Head of caudate nucleus (tissue), 42 donors: ENCODE measurements around the gene APOBEC3A.
A peak's percentile ranks its signal among the peaks of the same experiment; 100 is the strongest.
"Not testable (repeated sequence)": the region's sequence is repeated elsewhere in the genome, so short reads cannot be mapped to it uniquely, and the experiment has no call there.

Experiments
- DNase-seq, 42 donors: peaks; one replicate each; pipeline versions ENCODE4 v3.0.0 to v3.0.0-alpha.2; 2020 to 2021; ENCODE audit warnings: mixed read lengths in 7 of 42
- intact Hi-C: fragments of 100-400 bp; cut with DNase I; formaldehyde crosslinking; loops from one replicate; pipeline ENCODE4 v1.15.0; 2022

The APOBEC3A gene

DNA sequence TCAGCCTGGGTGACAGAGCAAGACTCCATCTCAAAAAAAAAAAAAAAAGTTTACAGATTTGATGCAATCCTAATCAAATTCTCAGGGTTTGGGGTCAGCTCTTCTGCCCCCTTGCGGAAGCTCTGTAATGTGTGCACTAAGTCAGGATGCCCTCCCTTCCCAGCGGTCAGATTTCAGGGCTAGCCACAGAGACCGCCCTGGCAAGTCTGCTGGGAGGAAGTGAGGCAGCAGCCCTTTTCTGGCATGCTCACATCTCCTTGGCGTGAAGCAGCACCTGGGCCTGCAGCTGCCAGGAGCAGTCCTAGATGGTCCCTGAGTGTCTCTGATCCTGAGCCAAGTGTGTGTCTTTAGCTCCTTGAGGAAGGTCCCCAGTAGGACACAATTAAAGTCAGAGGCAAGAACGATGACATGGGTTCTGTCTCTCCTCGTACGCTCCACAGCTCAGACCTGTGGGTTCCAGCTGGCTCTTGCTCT lies 45.8 kb downstream of the APOBEC3A start:
- DNase-seq: peak in 41 of 42 donors; percentile 26 to 84 (median 61)
- intact Hi-C loops: loop anchor here (10.0 kb wide), 1 partner anchor 128 kb away; the partner anchor contains the start of gene CBX6

DNA sequence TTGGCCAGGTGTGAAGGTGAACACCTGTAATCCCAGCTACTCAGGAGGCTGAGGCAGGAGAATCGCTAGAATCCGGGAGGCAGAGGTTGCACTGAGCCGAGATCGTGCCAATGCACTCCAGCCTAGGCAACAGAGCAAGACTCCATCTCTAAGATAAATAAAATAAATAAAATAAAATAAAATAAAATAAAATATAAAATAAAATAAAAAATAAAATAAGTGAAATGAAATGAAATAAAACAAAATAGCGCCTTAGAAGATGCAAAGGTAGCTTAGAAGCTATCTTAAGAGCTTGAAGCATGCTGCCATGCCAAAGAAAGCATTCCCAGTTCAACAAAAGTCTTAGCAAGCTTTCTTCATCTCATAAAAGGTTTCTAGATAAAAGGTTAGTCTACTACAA lies 49.8 kb downstream of the APOBEC3A start:
- no peak for DNase-seq
- intact Hi-C loops: loop anchor here (10.0 kb wide), 1 partner anchor 132 kb away; the partner anchor contains the start of gene CBX6

DNA sequence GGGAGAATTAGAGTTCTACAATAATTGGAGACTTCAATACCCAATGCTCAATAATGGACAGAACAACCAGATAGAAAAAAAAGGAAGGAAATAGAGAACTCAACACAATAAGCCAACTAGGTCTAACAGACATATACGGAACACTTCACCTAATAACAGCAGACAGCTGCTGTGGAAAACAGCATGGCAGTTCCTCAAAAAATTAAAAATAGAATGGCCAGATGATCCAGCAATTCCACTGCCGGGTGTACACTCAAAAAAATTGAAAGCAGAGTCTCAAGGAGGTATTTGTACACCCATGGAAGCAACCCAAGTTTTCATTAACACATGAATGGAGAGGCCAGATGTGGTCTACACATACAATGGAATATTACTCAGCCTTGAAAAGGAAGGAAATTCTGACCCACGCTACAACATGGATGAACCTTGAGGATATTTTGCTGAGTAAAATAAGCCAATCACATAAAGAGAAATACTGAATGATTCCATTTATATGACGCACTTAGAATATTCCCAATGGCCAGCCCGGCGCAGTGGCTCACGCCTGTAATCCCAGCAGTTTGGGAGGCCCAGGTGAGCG lies 51.0 kb downstream of the APOBEC3A start:
- not testable (repeated sequence) for DNase-seq
- intact Hi-C loops: loop anchor here (10.0 kb wide), 1 partner anchor 134 kb away; the partner anchor contains the start of gene CBX6

DNA sequence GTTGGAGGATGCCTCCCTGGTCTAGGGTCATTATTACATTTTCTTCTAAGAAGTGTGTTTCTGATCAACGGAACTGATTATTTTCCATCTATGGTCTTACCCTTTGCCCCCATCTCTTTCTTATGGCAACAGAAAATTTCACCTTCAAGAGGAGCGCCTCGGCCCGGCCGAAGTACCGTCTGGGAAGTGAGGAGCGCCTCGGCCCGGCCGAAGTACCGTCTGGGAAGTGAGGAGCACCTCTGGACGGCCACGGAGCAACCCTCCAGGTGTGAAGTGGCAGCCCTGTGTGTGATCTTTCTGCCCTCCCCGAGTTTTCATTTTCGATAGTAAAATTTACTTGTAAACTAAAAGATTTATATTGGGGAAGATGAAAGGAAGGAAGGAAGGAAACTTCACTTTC lies 53.5 kb downstream of the APOBEC3A start:
- DNase-seq: no peak
- intact Hi-C loops: no loop called here
